H9 (cell line): Measurements from ENCODE around the gene KIF26A. TPM values are rescaled to one million over a fixed set of nuclear protein-coding genes. Genes with fewer than 3 reads are reported as not detected.
A peak's percentile ranks its signal among the peaks of the same experiment; 100 is the strongest.

ENCODE experiments used
- DNase-seq: peaks from one replicate; pipeline ENCODE4 v3.0.0-alpha.2; 2017
- H2AFZ ChIP-seq: one replicate; pipeline ENCODE4 v1.6.1; 2013; ENCODE audit warnings: mild to moderate bottlenecking, low read length, control low read depth, moderate library complexity
- H2AK5ac ChIP-seq: 2 replicates; pipeline ENCODE4 v1.6.1; 2013; ENCODE audit warnings: low read length, control low read depth, mixed read lengths; ENCODE audit not compliant: insufficient read length
- H2BK120ac ChIP-seq: one replicate; pipeline ENCODE4 v1.6.1; 2013; ENCODE audit warnings: low read depth, mild to moderate bottlenecking, low read length, control low read depth, inconsistent platforms; ENCODE audit not compliant: poor library complexity, severe bottlenecking
- H2BK12ac ChIP-seq: 2 replicates; pipeline ENCODE4 v1.6.1; 2013; ENCODE audit warnings: low read length, control low read depth, mixed read lengths, low read depth; ENCODE audit not compliant: insufficient read length
- H2BK15ac ChIP-seq: 2 replicates; pipeline ENCODE4 v1.6.1; 2013; ENCODE audit warnings: low read depth, low read length, control low read depth
- H2BK20ac ChIP-seq: one replicate; pipeline ENCODE4 v1.6.1; 2013; ENCODE audit warnings: low read depth, mild to moderate bottlenecking, low read length, control low read depth, inconsistent platforms; ENCODE audit not compliant: poor library complexity, severe bottlenecking
- H2BK5ac ChIP-seq: 2 replicates; pipeline ENCODE4 v1.6.1; 2013; ENCODE audit warnings: low read length, control low read depth, mixed read lengths; ENCODE audit not compliant: insufficient read length
- H3K14ac ChIP-seq: 2 replicates; pipeline ENCODE4 v1.6.1; 2013; ENCODE audit warnings: low read length, control low read depth; ENCODE audit not compliant: insufficient read depth
- H3K18ac ChIP-seq: 2 replicates; pipeline ENCODE4 v1.6.1; 2013; ENCODE audit warnings: low read depth, mild to moderate bottlenecking, mixed read lengths, low read length, control low read depth; ENCODE audit not compliant: insufficient read length
- H3K23ac ChIP-seq: 2 replicates; pipeline ENCODE4 v1.6.1; 2013; ENCODE audit warnings: low read length, control low read depth, mixed read lengths, low read depth; ENCODE audit not compliant: insufficient read length
- H3K23me2 ChIP-seq: 2 replicates; pipeline ENCODE4 v1.6.1; 2013; ENCODE audit warnings: low read depth, mild to moderate bottlenecking, mixed read lengths, low read length, control low read depth; ENCODE audit not compliant: insufficient read length, poor library complexity, severe bottlenecking
- H3K27ac ChIP-seq: 2 replicates; pipeline ENCODE4 v1.5.1; 2013; ENCODE audit warnings: low read length, control low read depth, mixed read lengths, low read depth; ENCODE audit not compliant: insufficient read length
- H3K27me3 ChIP-seq: 2 replicates; pipeline ENCODE4 v1.6.1; 2013; ENCODE audit warnings: low read length, control low read depth, inconsistent platforms; ENCODE audit not compliant: insufficient read depth
- H3K4ac ChIP-seq: 2 replicates; pipeline ENCODE4 v1.6.1; 2013; ENCODE audit warnings: low read depth, mild to moderate bottlenecking, control low read depth, inconsistent platforms, low read length, moderate library complexity
- H3K4me1 ChIP-seq: 2 replicates; pipeline ENCODE4 v1.6.1; 2013; ENCODE audit warnings: low read length, control low read depth, inconsistent platforms; ENCODE audit not compliant: insufficient read depth
- H3K4me2 ChIP-seq: 2 replicates; pipeline ENCODE4 v1.6.1; 2013; ENCODE audit warnings: low read length, control low read depth, mixed read lengths; ENCODE audit not compliant: insufficient read length, insufficient read depth
- H3K56ac ChIP-seq: 2 replicates; pipeline ENCODE4 v1.6.1; 2013; ENCODE audit warnings: low read depth, mild to moderate bottlenecking, mixed read lengths, low read length, control low read depth; ENCODE audit not compliant: insufficient read length
- H3K79me1 ChIP-seq: 2 replicates; pipeline ENCODE4 v1.6.1; 2013; ENCODE audit warnings: low read depth, mild to moderate bottlenecking, moderate library complexity, low read length, control low read depth, inconsistent platforms; ENCODE audit not compliant: insufficient read depth, poor library complexity, severe bottlenecking
- H3K79me2 ChIP-seq: 2 replicates; pipeline ENCODE4 v1.6.1; 2013; ENCODE audit warnings: low read length, control low read depth, inconsistent platforms; ENCODE audit not compliant: insufficient read depth
- H3K9ac ChIP-seq: 2 replicates; pipeline ENCODE4 v1.6.1; 2013; ENCODE audit warnings: low read length, control low read depth, mixed read lengths; ENCODE audit not compliant: insufficient read length; ENCODE audit errors: extremely low read depth
- H3K9me3 ChIP-seq: one replicate; pipeline ENCODE4 v1.6.1; 2013; ENCODE audit warnings: low read depth, low read length, inconsistent platforms; ENCODE audit not compliant: control insufficient read depth
- H3T11ph ChIP-seq: one replicate; pipeline ENCODE4 v1.6.1; 2013; ENCODE audit warnings: mild to moderate bottlenecking, low read length, control low read depth, inconsistent platforms
- H4K20me1 ChIP-seq: one replicate; pipeline ENCODE4 v1.6.1; 2013; ENCODE audit not compliant: control insufficient read depth, insufficient read length, insufficient read depth
- H4K5ac ChIP-seq: 2 replicates; pipeline ENCODE4 v1.6.1; 2013; ENCODE audit warnings: low read depth, mild to moderate bottlenecking, mixed read lengths, low read length, control low read depth; ENCODE audit not compliant: insufficient read length
- H4K8ac ChIP-seq: replicated peaks from 2 replicates; pipeline ENCODE4 v1.6.1; 2013; ENCODE audit warnings: low read length, control low read depth, mixed read lengths, low read depth; ENCODE audit not compliant: insufficient read length
- H4K91ac ChIP-seq: 2 replicates; pipeline ENCODE4 v1.6.1; 2013; ENCODE audit warnings: low read depth, mild to moderate bottlenecking, moderate library complexity, mixed read lengths, low read length, control low read depth; ENCODE audit not compliant: insufficient read length
- H3K27ac Mint-ChIP-seq, 3 experiments: 2 replicates in 2 of 3; 3 replicates in 1 of 3; pipeline ENCODE4 v1.8.0; 2020 to 2021; ENCODE audit warnings: mixed read lengths in 3 of 3, mild to moderate bottlenecking in 1 of 3, moderate library complexity in 1 of 3
- H3K27me3 Mint-ChIP-seq: 2 replicates; pipeline ENCODE4 v1.8.0; 2021; ENCODE audit warnings: low read depth, mild to moderate bottlenecking, moderate library complexity, mixed read lengths
- H3K36me3 Mint-ChIP-seq, 3 experiments: 2 replicates in 2 of 3; 3 replicates in 1 of 3; pipeline ENCODE4 v1.8.0; 2020 to 2021; ENCODE audit warnings: low read depth in 3 of 3, mixed read lengths in 3 of 3; ENCODE audit not compliant: insufficient read depth in 1 of 3
- H3K4me1 Mint-ChIP-seq, 2 experiments: 2 replicates each; pipeline ENCODE4 v1.8.0; 2020; ENCODE audit warnings: mixed read lengths in 2 of 2
- H3K4me3 Mint-ChIP-seq, 2 experiments: 2 replicates in 1 of 2; 3 replicates in 1 of 2; pipeline ENCODE4 v1.8.0; 2020 to 2021; ENCODE audit warnings: mild to moderate bottlenecking in 2 of 2, mixed read lengths in 2 of 2, moderate library complexity in 1 of 2
- H3K9me3 Mint-ChIP-seq, 2 experiments: 2 replicates in 1 of 2; 3 replicates in 1 of 2; pipeline ENCODE4 v1.8.0; 2020; ENCODE audit warnings: mild to moderate bottlenecking in 2 of 2, mixed read lengths in 2 of 2, moderate library complexity in 1 of 2
- WGBS: extraction: QIAGEN DNeasy Blood & Tissue Kit; methylation state at CpG from one replicate; pipeline ENCODE4 v1.1.7; 2013; ENCODE audit warnings: missing lambda C conversion rate, low lambda C conversion rate, mixed read lengths; ENCODE audit not compliant: insufficient read length; ENCODE audit errors: extremely low coverage; 5-methylcytosine and 5-hydroxymethylcytosine counted together
- total RNA-seq: library from RNA; stranded (reverse); gene quantifications from 2 replicates; pipeline ENCODE4 v1.2.1, GENCODE V29; 2021
- TF ChIP-seq, protein P1 (sequence below): fragments of 200-600 bp; sonication (generic); conservative IDR thresholded peaks from 3 replicates; pipeline ENCODE4 v1.8.0; 2021; ENCODE audit warnings: antibody characterized with exemption, mild to moderate bottlenecking

KIF26A gene
- total RNA-seq, 1 experiment from 2014 or later = 44.2 TPM

- H2BK15ac ChIP-seq = no peak overlapping the region
- no peak overlapping the region for H3K56ac ChIP-seq
- Mint-ChIP-seq H3K4me3 (peak overlapping the region; percentile 68 to 79), H3K27me3 (peaks cover 20% of the 10 kb centered on the region), H3K9me3 (no peaks in the 10 kb centered on the region), H3K4me1 (peaks cover 22 to 30% of the 10 kb centered on the region in 2 experiments), H3K36me3 (peaks cover 2 to 13% (median 10%) of the 10 kb centered on the region in 3 experiments; a peak in 6 of 7 replicates), H3K27ac (no peak overlapping the region)
- H2AFZ ChIP-seq = no peak overlapping the region
- H2AK5ac ChIP-seq = no peak overlapping the region
- H3K9ac ChIP-seq = no peak overlapping the region
- H3K23ac ChIP-seq = no peak overlapping the region
- peaks cover 2% of the 10 kb centered on the region for H4K20me1 ChIP-seq
- H3K4me1 ChIP-seq = no peaks in the 10 kb centered on the region; the same call in 1 of the 2 replicates
- H4K8ac ChIP-seq = no peak overlapping the region
- no peak overlapping the region for H4K91ac ChIP-seq
- peaks cover 19% of the 10 kb centered on the region for H3K27me3 ChIP-seq
- H3K4ac ChIP-seq = no peak overlapping the region
- peak overlapping the region; percentile 45 for H3K4me2 ChIP-seq
- H2BK20ac ChIP-seq = no peak overlapping the region
- H2BK5ac ChIP-seq = no peak overlapping the region
- no peak for DNase-seq
- H3K79me1 ChIP-seq = no peaks in the 10 kb centered on the region
- H2BK12ac ChIP-seq = no peak overlapping the region
- TF ChIP-seq, protein P1, sequence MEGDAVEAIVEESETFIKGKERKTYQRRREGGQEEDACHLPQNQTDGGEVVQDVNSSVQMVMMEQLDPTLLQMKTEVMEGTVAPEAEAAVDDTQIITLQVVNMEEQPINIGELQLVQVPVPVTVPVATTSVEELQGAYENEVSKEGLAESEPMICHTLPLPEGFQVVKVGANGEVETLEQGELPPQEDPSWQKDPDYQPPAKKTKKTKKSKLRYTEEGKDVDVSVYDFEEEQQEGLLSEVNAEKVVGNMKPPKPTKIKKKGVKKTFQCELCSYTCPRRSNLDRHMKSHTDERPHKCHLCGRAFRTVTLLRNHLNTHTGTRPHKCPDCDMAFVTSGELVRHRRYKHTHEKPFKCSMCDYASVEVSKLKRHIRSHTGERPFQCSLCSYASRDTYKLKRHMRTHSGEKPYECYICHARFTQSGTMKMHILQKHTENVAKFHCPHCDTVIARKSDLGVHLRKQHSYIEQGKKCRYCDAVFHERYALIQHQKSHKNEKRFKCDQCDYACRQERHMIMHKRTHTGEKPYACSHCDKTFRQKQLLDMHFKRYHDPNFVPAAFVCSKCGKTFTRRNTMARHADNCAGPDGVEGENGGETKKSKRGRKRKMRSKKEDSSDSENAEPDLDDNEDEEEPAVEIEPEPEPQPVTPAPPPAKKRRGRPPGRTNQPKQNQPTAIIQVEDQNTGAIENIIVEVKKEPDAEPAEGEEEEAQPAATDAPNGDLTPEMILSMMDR = no peak
- H2BK120ac ChIP-seq = no peak overlapping the region
- peaks cover 14% of the 10 kb centered on the region; the same call in 1 of the 2 replicates for H3K79me2 ChIP-seq
- H3T11ph ChIP-seq = no peak overlapping the region
- H3K23me2 ChIP-seq = peaks cover 24% of the 10 kb centered on the region
- no peaks in the 10 kb centered on the region for H3K9me3 ChIP-seq
- WGBS = no CpG with 5 or more reads among the region's 6 CpGs
- H3K14ac ChIP-seq = no peak overlapping the region
- H4K5ac ChIP-seq = no peak overlapping the region
- H3K27ac ChIP-seq = no peak overlapping the region
- no peak overlapping the region for H3K18ac ChIP-seq
Observed at GRCh38 chr14:104140213-104140462, 1.8 kb downstream of the KIF26A start.
